GM21360 (cell line): ENCODE data around the gene NCEH1.
"Not testable (repeated sequence)": the region's sequence is repeated elsewhere in the genome, so short reads cannot be mapped to it uniquely, and the experiment has no call there.

ENCODE experiments used
- ATAC-seq: cut with Tn5 transposase; IDR thresholded peaks from one replicate; pipeline ENCODE4 v1.9.1; 2021; ENCODE audit warnings: mild to moderate bottlenecking, moderate library complexity; ENCODE audit not compliant: unreplicated experiment

Gene NCEH1

DNA sequence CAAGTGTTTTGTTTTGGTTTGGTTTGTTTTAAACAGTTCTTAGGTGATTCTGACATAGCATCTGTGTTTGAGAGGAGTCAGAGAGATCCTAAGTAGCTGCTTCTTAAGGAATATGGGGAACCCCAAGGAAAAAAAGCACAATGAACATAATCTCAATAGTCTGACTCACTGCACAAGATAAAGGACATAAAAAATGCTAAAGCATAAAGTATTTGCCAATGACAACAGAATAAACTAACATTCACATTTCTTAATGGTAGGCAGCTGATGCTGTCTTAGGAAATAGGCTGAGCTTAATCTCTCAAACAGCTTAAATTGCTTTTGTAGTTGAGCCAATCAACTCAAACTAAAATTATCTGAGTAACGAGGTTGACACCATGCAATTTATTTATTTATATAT is 2.9 kb downstream of the NCEH1 start:
- no peak for ATAC-seq

- ATAC-seq = no peak
Observed at GRCh38 chr3:172707030-172707429, 3.8 kb downstream of the NCEH1 start.

DNA sequence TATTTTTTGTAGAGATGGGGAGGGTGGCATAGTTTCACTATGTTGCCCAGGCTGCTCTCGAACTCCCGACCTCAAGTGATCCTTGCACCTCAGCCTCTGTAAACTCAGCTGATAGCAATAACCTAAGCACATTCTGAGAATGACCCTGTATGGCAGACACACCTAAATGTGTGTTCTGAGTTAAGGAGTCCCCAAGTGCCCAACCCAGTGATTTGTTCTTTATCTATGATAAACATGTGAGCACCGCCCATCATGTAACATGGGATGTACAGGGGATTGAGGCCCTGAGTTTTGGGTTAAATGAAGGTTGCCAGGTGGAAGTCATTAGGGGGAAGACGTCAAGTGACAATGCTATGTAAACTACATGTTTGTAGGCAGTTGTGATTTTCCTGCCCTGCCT is 5.7 kb downstream of the NCEH1 start:
- no peak for ATAC-seq

DNA sequence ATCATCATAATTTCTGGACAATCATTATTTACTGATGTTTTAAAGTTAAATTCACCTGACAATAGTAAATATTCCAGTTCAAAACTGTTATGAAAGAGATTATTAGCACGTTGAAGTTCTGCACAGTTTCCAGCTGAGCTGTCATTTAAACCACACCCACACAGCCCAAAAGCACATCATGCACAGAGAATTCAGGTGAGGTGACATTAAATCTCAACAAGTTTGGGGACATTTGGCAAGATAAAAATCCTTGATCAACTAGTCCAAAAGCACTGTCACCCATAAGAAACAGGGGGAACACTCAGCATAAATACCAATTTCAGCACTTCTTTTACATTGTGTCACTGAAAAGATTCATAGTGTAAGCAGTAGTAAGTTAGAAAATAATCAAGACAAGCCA is 6.9 kb downstream of the NCEH1 start:
- no peak for ATAC-seq

GRCh38 chr3:172702731-172703130 is 8.1 kb downstream of the NCEH1 start:
- not testable (repeated sequence) for ATAC-seq

DNA sequence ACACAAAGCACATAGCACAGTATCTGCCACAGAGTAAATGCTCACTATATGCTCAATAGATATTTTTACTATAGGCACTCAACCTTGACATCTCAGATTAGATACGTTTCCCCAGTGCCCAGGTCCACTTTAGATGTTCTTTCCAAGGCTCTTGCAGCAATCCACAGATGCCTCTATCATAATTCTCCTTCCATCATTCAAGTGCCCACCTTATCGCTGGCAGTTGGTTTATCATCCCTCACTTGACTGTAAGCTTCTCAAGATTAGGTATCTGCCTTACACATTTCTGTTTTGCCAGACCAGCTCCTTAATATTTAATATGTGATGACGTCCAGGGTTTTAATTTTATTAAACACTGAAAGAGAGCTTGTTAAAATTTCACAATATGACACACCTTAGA is 8.6 kb downstream of the NCEH1 start:
- no peak for ATAC-seq

DNA sequence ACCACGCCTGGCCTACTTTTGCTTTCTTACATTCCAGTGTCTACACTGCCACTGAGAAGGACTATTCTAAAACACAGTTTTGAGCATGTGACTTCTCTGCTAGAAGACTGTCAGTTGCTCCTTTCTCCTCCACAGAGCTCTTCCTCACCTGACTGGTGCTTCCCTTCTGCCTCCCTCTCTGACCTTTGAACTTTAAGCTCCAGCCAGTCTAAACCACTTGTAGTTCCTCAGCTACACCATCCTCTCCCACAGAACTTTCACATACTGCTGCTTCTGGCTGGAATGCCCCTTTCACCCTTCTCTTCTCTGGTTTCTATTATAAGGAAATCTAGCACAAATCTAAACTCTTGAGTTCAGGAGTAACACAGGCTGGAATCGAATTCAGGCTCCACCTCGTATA is 9.1 kb downstream of the NCEH1 start:
- no peak for ATAC-seq

DNA sequence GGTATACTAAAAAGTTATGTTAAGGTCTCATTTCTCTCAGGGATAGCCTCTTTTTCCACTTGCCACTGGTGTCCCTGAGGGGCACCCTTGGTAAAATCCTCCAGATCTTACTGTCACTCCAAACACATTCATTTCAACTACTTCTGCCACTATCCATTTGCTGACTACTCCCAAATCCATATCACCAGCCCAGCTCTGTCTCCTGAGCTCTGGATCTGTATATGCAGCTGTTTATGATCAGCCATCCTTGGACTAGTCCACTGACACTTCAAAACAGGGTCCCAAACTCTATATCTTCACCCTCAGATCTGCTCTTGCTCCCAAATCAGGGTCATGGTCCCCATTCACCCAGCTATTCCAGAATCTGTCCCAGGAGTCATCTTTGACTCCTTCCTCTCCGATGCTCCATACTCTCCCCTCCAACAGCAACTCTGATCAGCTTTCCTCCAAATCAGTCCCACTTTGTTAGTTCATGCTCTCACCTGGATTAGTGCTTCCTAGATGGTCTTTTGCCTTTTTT is 9.9 kb downstream of the NCEH1 start:
- ATAC-seq = no peak

DNA sequence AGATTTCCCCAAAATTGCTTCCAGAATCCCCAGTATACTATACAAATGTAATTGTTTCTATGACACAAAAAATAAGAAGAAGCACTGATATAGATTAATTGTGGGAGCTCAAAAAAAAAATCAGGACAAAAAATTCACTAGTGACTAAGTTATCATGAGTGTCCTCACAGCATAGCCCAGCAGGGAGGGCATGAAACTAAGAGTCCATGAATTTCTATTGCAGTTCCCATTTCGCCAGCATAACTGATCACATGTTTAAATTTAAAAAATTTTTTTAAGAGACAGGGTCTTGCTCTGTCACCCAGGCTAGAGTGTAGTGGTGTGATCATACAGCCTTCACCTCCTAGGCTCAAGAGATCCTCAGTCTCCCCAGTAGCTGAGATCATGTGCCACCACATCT is 10.6 kb downstream of the NCEH1 start:
- no peak for ATAC-seq

GRCh38 chr3:172699031-172699430 is 11.8 kb downstream of the NCEH1 start:
- no peak for ATAC-seq

DNA sequence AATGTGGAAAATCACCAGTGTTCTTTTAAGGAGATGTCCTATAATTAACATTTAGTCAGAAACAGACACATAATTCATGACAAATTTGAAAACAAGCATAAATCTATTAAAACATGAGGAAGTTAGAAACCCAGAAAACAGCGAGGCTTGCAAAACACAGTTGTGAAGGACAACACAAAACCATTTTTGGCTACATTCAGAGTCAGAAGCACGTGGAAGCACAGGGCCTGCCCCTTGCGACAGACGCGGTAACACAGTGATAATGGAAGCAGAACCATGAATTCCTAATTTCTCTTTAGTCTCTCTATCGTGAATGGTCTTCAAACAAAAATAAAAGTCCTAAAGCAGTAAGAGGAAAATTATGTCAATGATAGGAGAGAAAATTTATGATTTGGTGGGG is 12.2 kb downstream of the NCEH1 start:
- ATAC-seq = no peak

- no peak for ATAC-seq
Observed at GRCh38 chr3:172697558-172697957, 13.3 kb downstream of the NCEH1 start.

- no peak for ATAC-seq
Observed at GRCh38 chr3:172696357-172696756, 14.5 kb downstream of the NCEH1 start.

- no peak for ATAC-seq
Observed at GRCh38 chr3:172694573-172695246, 16.2 kb downstream of the NCEH1 start.

DNA sequence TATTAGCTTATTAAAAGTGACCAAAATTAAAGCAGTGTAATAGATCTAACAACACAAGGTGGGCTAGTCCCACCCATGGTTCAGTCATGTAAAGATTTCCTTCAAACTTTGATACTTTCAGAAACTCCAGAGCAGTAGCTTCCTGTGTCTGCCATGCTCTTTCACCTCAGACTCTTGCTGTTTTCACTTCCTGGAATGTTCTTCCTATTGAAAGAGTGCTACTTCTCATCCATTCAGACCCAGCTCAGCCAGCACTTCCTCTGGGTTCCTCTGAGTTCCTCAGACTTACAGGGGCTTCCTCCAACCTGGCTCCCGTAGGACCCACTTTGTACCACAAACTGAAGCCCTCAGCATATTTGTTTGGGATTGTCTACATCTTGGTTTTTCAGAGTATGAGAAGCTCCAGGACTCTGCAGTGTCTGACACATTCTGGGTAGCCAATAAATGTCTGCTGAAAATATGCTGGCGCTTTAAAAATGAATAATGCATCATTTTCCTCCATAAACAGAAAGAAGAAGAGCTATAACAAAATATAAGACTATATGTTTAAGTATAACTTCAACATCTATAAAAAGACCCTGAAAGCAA is 18.0 kb downstream of the NCEH1 start:
- peak; percentile 86 for ATAC-seq

DNA sequence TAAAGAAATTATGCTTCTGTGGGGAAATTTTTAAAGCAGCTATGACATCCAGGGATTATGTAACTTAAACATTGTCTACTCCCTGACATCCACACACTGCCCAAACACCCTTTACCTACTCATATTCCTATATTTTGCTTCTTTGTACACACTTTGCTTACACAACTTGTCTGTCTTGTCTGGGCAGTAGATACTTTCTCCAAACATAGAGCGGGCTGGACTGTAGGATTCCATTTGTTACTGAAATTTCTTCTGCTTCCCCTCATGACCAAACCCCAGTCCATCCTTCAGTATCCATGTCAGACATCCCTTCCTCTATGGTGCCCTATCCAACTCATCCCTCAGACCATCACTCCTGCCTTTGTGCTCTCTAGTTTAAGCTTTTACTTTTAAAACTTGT is 19.9 kb downstream of the NCEH1 start:
- ATAC-seq = no peak

DNA sequence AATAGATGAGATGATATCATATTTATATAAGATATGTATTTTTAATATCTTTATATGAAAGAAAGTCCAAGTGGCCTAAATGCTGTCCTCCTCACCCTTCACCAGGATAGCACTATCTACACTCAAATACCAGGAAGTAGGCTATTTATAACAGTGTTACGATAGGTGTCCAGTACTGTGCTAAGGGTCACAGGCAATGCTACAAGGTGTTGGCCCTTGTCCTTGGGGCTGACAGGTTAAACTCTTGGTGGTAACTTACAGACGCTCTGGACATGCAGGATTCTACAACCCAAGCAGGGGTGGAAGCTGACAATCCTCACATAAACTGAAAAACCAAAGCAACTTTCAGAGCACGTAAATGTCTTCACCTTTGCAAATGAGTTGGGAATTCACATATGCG is 22.3 kb downstream of the NCEH1 start:
- ATAC-seq = no peak

GRCh38 chr3:172687501-172687900 is 23.4 kb downstream of the NCEH1 start:
- no peak for ATAC-seq

- ATAC-seq = no peak
Observed at GRCh38 chr3:172685331-172686214, 25.3 kb downstream of the NCEH1 start.

GRCh38 chr3:172680684-172681083 is 30.2 kb downstream of the NCEH1 start:
- ATAC-seq = no peak

GRCh38 chr3:172679599-172679998 is 31.3 kb downstream of the NCEH1 start:
- ATAC-seq = no peak

DNA sequence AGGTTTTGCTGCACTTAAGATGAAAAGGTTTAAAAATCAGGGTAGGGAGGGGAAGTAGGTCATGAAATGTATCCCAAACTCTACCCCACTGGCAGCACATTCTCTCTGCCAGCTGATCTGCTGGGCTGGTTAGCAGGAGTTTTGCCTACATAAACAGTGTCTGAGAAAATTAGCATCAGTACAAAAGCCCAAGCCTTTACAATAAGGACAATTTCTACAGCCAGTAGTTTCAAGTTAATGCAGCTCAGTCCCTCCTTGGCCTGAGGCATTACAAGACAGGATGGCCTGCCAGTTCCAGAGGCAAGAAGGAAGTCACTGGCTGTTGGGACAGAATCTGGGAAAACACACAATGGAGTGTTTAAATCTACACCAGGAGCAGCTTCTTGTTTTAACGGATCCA is 32.8 kb downstream of the NCEH1 start:
- ATAC-seq = no peak
